Large intestine (tissue), 3 donors: ENCODE results near the gene PARP1. TPM values are rescaled to one million over a fixed set of nuclear protein-coding genes. Genes with fewer than 3 reads are reported as not detected.

ENCODE experiments used
- DNase-seq, 2 donors: peaks; one replicate each; pipeline versions ENCODE4 v3.0.0 to v3.0.0-alpha.2; 2013
- H3K27ac ChIP-seq: one replicate; pipeline ENCODE4 v1.5.1; 2013; ENCODE audit warnings: low read length
- H3K27me3 ChIP-seq: 2 replicates; pipeline ENCODE4 v1.6.1; 2013; ENCODE audit warnings: low read length; ENCODE audit not compliant: control insufficient read depth, insufficient read depth
- H3K36me3 ChIP-seq: 2 replicates; pipeline ENCODE4 v1.6.1; 2013; ENCODE audit warnings: low read length; ENCODE audit not compliant: control insufficient read depth, insufficient read depth
- H3K4me1 ChIP-seq: one replicate; pipeline ENCODE4 v1.6.1; 2013; ENCODE audit warnings: low read length; ENCODE audit not compliant: control insufficient read depth, insufficient read depth
- H3K4me3 ChIP-seq: one replicate; pipeline ENCODE4 v1.5.1; 2013; ENCODE audit warnings: low read length
- H3K9me3 ChIP-seq: one replicate; pipeline ENCODE4 v1.6.1; 2013; ENCODE audit warnings: mild to moderate bottlenecking, low read depth, low read length, moderate library complexity; ENCODE audit not compliant: control insufficient read depth
- WGBS: methylation state at CpG from one replicate; pipeline ENCODE4 v1.1.5; 2013; ENCODE audit warnings: low lambda C conversion rate; ENCODE audit not compliant: insufficient coverage; 5-methylcytosine and 5-hydroxymethylcytosine counted together
- polyA plus RNA-seq: library from polyadenylated mRNA; unstranded; fragments of 120-200 nt; gene quantifications from one replicate; pipeline ENCODE4 v1.2.1, GENCODE V29; 2013

The PARP1 gene
- polyA plus RNA-seq, 1 donor, result 63.0 TPM

DNA sequence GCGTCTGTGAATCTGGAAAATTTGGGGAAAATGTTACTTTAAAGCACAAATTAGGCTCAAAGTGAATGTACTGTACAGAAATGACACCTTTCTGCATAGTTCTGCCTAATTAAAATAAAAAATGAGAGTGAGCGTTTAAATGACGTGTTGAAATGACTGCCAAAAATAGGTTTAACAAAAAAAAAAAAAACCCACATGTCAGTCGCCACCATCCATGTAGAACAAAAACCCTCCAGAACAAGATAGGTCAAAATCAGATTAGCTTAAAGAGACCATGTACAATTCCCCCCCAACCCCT is 745 bp downstream of the PARP1 start:
- peaks cover 3% of the 10 kb centered on the region for H3K27me3 ChIP-seq
- WGBS, result no CpG with 5 or more reads among the region's 4 CpGs
- no peaks in the 10 kb centered on the region for H3K9me3 ChIP-seq
- DNase-seq, result no peak
- H3K27ac ChIP-seq, result peak overlapping the region; percentile 83
- peaks cover under 1% of the 10 kb centered on the region for H3K36me3 ChIP-seq
- H3K4me3 ChIP-seq, result peak overlapping the region; percentile 81
- H3K4me1 ChIP-seq, result peaks cover 17% of the 10 kb centered on the region

DNA sequence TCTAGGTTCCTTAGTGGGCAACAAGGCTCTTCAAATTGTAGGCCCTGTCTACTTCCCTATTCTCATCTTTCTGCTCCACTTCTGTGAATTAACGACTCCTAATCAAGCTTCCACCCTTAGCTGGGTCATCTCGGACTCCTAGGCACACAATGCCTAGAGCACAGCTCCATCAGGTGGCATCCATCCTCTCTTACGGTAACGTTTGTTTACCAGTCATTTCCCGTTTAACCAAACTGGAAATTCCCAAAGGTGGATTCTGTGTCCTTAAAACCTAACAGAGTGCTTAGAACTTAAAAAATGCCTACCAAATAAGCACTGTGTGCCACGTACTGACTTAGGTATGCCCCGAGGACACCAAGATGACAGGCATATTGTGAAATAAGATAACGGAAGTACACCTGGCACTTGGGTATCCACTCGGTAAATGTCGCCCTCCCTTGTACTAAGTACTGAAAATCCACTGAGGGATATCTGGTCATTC is 1.5 kb downstream of the PARP1 start:
- H3K4me1 ChIP-seq, result peaks cover 17% of the 10 kb centered on the region

DNA sequence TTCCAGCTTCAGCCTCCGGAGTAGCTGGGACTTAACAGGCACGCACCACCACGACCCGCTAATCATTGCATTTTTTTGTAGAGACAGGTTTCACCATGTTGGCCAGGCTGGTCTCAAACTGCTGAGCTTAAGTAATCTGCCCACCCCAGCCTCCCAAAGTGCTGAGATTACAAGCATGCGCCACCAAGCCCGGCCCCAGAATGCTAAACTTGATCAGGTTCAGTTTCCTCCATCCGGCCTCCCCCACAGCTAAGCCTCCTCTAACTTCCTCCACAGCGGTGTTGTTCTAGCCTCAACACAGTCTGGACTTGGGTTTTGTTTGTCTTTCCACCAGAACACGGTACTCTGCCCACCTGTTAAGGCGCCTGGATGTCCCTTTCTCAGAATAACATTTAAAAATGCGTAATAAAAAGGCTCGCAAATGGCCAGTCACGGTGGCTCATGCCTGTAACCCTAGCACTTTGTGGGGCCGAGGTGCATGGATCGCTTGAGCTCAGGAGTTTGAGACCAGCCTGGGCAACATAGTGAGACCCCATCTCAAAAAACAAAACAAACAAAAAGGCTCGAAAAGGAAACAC is 2.4 kb downstream of the PARP1 start:
- H3K9me3 ChIP-seq, result no peaks in the 10 kb centered on the region
- H3K27ac ChIP-seq, result no peak overlapping the region
- H3K27me3 ChIP-seq, result no peaks in the 10 kb centered on the region
- DNase-seq, result no peak
- H3K4me3 ChIP-seq, result no peak overlapping the region
- peaks cover 17% of the 10 kb centered on the region for H3K4me1 ChIP-seq
- WGBS, result 86% methylated on average over 1 of the region's 16 CpGs
- H3K36me3 ChIP-seq, result peaks cover 17% of the 10 kb centered on the region

More for the DNA sequence above, 1.5 kb downstream of the PARP1 start:
- peak overlapping the region; percentile 81 for H3K4me3 ChIP-seq
- peak in 1 of 2 donors; percentile 35 for DNase-seq
- no peaks in the 10 kb centered on the region for H3K9me3 ChIP-seq
- WGBS, result no CpG with 5 or more reads among the region's 10 CpGs
- H3K27me3 ChIP-seq, result peaks cover 3% of the 10 kb centered on the region
- H3K27ac ChIP-seq, result no peak overlapping the region
- peaks cover 8% of the 10 kb centered on the region for H3K36me3 ChIP-seq

DNA sequence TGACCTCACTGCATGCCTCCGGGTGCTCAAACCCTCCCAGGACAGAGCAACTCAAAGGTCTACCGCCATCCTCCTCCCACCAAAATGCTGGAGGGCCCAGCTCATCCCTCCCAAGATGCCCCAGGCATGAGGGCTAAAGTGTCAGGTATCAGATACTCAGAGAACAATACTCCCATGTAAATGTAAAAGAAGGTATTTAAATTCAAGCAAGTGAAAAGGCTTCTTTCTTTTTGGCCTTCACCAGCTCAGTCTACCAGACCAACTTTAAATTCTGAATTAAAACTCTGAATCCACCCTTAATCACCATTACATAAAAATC is 3.0 kb downstream of the PARP1 start:
- Histone ChIP-seq H3K27me3 (no peaks in the 10 kb centered on the region), H3K36me3 (peaks cover 20% of the 10 kb centered on the region), H3K9me3 (no peaks in the 10 kb centered on the region), H3K27ac (no peak overlapping the region), H3K4me1 (peaks cover 17% of the 10 kb centered on the region), H3K4me3 (no peak overlapping the region)
- no CpG with 5 or more reads among the region's 2 CpGs for WGBS
- no peak for DNase-seq

DNA sequence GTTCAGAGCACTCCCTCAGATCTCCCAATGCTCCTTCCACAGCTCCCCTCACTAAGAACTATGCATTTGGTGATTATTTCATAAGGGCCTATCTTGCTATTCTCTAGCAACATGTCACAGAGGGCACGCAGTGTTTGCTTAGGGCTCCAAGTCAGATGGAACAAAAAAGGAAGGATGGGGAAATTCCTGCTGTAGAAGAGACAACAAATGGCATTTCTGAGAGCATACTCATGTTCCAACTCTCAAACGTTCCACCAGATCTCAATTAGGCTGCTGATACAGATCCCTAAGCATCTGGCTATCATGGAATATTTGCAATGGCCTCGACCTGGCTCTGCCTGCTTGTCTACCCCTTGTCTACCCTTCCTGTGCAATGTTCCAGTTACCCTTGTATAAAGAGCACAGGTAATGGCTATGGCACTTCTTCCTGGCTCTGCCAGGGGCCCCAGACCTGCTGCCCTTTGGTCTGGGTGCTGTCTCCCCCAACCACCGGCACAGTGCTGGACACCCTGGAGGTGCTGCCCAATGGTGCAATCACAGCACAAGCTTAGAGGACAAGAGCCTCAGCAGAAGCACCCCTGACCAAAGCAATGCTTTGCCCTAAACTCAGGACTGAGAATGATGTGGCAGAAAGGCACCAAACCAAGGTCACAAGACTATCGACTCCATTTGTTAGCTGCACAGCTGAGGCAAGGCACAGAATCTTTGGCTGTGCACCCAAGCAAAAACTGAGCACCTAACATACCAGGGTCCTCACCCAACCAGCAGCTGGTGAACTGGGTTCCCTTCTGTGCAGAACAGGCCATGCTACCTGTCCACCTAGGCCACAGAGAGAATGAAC is 3.6 kb downstream of the PARP1 start:
- WGBS, result no CpG with 5 or more reads among the region's 5 CpGs
- Histone ChIP-seq H3K27me3 (no peaks in the 10 kb centered on the region), H3K9me3 (no peaks in the 10 kb centered on the region), H3K4me1 (peaks cover 17% of the 10 kb centered on the region), H3K36me3 (peaks cover 26% of the 10 kb centered on the region), H3K27ac (no peak overlapping the region), H3K4me3 (no peak overlapping the region)
- no peak for DNase-seq

DNA sequence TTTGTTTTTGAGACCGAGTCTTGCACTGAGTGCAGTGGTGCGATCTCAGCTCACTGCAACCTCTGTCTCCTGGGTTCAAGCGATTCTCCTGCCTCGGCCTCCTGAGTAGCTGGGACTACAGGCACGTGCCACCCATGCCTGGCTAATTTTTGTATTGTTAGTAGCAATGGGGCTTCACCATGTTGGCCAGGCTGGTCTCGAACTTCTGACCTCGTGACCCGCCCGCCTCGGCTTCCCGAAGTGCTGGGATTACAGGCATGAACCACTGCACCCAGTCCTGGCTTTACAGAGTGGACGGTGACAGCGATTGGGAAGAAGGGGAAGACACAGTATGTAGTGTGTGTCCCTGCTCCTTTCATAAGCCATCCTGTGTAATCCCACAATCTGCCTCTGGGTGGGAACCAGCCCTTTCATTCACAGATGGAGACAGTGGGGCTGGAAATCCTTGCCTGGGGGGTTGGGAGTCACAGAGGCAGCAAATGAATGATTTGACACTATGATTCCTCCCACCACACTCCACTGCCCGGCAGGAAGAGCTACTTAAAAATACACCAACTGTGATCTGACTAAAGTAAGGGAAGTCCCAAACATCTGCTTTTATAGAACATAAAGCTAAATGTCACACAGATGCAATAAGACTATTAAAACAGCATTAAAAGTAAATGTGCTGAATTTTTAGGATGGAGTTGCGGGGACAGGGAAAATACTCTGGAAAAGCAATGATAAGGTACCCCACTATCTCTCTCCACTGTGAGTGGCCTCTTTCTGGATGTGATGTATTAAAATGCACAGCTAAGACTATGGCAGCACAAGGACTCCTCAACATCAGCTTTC is 4.5 kb downstream of the PARP1 start:
- H3K36me3 ChIP-seq, result peaks cover 32% of the 10 kb centered on the region
- H3K4me1 ChIP-seq, result peaks cover 17% of the 10 kb centered on the region
- DNase-seq, result no peak
- no peaks in the 10 kb centered on the region for H3K27me3 ChIP-seq
- H3K4me3 ChIP-seq, result no peak overlapping the region
- 80% methylated on average over 1 of the region's 15 CpGs for WGBS
- no peak overlapping the region for H3K27ac ChIP-seq
- no peaks in the 10 kb centered on the region for H3K9me3 ChIP-seq

DNA sequence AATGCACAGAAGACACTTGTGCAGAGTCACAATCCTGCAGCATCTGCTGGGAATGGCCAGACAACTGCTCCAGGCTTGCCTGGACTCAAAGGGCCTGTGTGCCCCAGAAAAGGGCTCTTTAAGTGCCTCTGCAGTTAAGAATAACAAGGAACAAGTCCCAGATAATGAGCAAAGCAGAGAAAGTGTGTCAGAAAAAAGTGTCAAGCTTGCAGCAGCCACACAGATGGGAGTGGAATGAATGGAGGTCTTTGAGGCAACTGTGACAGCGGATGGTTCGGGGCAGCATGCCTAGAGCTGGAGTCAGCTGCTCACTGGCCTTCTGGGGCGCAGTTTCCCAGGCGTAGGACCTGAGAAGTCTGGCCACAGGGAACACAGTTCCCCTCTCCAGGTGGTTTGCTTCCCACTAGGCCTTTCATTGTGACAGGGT is 5.1 kb downstream of the PARP1 start:
- peaks cover 17% of the 10 kb centered on the region for H3K4me1 ChIP-seq
- H3K4me3 ChIP-seq, result no peak overlapping the region
- H3K9me3 ChIP-seq, result no peaks in the 10 kb centered on the region
- DNase-seq, result no peak
- H3K27ac ChIP-seq, result no peak overlapping the region
- H3K27me3 ChIP-seq, result no peaks in the 10 kb centered on the region
- peaks cover 32% of the 10 kb centered on the region for H3K36me3 ChIP-seq
- no CpG with 5 or more reads among the region's 4 CpGs for WGBS

DNA sequence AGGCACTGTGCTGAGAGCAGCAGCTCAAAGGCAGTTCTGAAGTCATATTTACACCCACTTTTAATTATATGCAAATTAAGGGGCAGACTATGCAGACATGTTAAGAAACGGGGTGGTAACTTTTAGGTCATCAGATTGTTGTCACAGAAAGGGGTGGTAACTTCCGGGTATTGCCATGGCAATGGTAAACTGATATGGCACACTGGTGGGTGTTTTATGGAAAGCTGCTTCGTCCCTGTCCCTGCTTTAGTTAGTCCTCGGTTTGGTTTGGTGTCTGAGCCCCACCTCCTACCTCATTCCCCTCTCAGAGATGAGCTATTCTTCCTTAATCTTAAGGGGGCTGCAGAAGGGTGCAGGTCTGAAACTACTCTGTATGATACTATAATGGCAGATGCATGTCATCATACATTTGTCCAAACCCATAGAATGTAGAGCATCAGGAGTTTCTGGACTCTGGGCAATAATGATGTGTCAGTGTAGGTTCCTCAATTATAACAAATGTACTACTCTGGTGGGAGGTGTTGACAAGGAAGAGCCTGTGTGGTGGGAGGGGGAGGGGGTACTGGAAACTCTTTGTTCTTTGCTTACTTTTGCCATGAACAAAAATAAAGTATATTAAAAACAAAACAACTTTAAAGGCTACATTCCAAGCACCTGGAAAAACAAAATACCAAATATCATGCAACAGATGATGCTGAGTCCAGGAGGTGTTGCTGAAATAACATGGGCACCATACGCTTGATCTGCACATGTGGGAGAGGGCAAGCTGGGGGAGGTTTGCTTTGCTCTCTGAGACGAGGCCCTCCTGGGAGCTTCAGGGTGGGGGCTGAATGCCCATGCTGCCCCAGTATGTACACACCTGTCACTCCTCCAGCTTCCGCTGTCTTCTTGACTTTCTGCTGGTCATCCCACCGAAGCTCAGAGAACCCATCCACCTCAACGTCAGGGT is 6.3 kb downstream of the PARP1 start:
- H3K4me1 ChIP-seq, result peaks cover 12% of the 10 kb centered on the region
- H3K4me3 ChIP-seq, result no peak overlapping the region
- H3K9me3 ChIP-seq, result no peaks in the 10 kb centered on the region
- no peak for DNase-seq
- H3K27ac ChIP-seq, result no peak overlapping the region
- peaks cover 39% of the 10 kb centered on the region for H3K36me3 ChIP-seq
- no CpG with 5 or more reads among the region's 9 CpGs for WGBS
- no peaks in the 10 kb centered on the region for H3K27me3 ChIP-seq

DNA sequence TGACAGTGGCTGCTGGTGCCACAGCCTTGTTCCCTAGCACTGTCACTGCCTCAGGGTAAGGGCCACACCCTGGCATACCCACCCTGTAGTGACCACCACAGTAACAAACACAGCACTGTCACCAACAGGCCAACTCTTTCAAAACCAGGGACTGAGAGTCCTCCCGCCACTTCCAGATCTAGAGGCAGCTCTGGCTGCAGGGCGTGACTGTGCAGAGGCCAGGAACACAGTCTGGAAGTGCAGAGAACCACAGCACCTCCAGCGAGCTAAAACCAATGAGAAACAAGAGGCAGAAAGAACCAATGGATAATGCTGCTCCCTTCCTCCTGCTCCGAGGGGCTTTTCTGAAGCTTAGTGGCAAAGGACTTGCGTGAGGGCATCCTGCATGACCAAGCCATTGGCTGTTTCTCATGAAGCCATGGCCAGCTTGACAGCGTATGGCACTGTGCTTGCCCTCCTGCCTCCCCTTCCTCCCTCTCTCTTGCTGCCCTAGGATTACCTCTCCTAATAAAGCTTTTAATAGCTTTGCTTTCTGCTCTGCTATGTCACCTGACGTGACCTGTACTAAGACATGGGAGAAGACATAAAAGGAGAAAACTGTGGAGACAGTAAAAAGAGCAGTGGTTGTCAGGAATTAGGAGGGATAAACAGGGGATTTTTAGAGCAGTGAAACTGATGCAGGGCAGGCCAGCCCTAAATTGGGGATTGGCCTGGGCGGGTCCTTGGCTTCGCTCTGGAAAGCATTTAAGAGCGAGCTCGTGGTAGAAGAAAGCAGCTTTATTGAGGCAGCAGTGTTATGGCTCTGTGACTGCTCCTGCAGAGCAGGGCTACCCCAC is 7.2 kb downstream of the PARP1 start:
- no peak for DNase-seq
- Histone ChIP-seq H3K27me3 (no peaks in the 10 kb centered on the region), H3K4me1 (peaks cover 6% of the 10 kb centered on the region), H3K27ac (no peak overlapping the region), H3K4me3 (no peak overlapping the region), H3K9me3 (no peaks in the 10 kb centered on the region), H3K36me3 (peaks cover 39% of the 10 kb centered on the region)
- WGBS, result 100% methylated on average over 1 of the region's 11 CpGs
